ENCODE data around the gene PI4K2B. TPM values are rescaled to one million over a fixed set of nuclear protein-coding genes. Genes with fewer than 3 reads are reported as not detected.

PI4K2B gene
- total and polyA plus RNA-seq, 2 of the 8 experiments (the other 6 are each of a cell fraction or from before 2014, with no cell fraction given), result 3.0 to 16.2 TPM

- TF ChIP-seq, protein P1, sequence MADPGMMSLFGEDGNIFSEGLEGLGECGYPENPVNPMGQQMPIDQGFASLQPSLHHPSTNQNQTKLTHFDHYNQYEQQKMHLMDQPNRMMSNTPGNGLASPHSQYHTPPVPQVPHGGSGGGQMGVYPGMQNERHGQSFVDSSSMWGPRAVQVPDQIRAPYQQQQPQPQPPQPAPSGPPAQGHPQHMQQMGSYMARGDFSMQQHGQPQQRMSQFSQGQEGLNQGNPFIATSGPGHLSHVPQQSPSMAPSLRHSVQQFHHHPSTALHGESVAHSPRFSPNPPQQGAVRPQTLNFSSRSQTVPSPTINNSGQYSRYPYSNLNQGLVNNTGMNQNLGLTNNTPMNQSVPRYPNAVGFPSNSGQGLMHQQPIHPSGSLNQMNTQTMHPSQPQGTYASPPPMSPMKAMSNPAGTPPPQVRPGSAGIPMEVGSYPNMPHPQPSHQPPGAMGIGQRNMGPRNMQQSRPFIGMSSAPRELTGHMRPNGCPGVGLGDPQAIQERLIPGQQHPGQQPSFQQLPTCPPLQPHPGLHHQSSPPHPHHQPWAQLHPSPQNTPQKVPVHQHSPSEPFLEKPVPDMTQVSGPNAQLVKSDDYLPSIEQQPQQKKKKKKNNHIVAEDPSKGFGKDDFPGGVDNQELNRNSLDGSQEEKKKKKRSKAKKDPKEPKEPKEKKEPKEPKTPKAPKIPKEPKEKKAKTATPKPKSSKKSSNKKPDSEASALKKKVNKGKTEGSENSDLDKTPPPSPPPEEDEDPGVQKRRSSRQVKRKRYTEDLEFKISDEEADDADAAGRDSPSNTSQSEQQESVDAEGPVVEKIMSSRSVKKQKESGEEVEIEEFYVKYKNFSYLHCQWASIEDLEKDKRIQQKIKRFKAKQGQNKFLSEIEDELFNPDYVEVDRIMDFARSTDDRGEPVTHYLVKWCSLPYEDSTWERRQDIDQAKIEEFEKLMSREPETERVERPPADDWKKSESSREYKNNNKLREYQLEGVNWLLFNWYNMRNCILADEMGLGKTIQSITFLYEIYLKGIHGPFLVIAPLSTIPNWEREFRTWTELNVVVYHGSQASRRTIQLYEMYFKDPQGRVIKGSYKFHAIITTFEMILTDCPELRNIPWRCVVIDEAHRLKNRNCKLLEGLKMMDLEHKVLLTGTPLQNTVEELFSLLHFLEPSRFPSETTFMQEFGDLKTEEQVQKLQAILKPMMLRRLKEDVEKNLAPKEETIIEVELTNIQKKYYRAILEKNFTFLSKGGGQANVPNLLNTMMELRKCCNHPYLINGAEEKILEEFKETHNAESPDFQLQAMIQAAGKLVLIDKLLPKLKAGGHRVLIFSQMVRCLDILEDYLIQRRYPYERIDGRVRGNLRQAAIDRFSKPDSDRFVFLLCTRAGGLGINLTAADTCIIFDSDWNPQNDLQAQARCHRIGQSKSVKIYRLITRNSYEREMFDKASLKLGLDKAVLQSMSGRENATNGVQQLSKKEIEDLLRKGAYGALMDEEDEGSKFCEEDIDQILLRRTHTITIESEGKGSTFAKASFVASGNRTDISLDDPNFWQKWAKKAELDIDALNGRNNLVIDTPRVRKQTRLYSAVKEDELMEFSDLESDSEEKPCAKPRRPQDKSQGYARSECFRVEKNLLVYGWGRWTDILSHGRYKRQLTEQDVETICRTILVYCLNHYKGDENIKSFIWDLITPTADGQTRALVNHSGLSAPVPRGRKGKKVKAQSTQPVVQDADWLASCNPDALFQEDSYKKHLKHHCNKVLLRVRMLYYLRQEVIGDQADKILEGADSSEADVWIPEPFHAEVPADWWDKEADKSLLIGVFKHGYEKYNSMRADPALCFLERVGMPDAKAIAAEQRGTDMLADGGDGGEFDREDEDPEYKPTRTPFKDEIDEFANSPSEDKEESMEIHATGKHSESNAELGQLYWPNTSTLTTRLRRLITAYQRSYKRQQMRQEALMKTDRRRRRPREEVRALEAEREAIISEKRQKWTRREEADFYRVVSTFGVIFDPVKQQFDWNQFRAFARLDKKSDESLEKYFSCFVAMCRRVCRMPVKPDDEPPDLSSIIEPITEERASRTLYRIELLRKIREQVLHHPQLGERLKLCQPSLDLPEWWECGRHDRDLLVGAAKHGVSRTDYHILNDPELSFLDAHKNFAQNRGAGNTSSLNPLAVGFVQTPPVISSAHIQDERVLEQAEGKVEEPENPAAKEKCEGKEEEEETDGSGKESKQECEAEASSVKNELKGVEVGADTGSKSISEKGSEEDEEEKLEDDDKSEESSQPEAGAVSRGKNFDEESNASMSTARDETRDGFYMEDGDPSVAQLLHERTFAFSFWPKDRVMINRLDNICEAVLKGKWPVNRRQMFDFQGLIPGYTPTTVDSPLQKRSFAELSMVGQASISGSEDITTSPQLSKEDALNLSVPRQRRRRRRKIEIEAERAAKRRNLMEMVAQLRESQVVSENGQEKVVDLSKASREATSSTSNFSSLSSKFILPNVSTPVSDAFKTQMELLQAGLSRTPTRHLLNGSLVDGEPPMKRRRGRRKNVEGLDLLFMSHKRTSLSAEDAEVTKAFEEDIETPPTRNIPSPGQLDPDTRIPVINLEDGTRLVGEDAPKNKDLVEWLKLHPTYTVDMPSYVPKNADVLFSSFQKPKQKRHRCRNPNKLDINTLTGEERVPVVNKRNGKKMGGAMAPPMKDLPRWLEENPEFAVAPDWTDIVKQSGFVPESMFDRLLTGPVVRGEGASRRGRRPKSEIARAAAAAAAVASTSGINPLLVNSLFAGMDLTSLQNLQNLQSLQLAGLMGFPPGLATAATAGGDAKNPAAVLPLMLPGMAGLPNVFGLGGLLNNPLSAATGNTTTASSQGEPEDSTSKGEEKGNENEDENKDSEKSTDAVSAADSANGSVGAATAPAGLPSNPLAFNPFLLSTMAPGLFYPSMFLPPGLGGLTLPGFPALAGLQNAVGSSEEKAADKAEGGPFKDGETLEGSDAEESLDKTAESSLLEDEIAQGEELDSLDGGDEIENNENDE (IDR thresholded peaks at IDR 0.05; ENCODE audit: insufficient replicate concordance, low read length), result no peak
- TF ChIP-seq SUZ12 (IDR thresholded peaks at IDR 0.05; ENCODE audit: low read length) (no peak), PHF8 (conservative IDR thresholded peaks at IDR 0.05; ENCODE audit: low read depth, low read length) (no peak), CREB1 (IDR thresholded peaks at IDR 0.05) (no peak), BACH1 (IDR thresholded peaks at IDR 0.05; ENCODE audit: low read length) (no peak), SAP30 (IDR thresholded peaks at IDR 0.05; ENCODE audit: insufficient read depth, insufficient replicate concordance, low read length) (no peak), SP2 (IDR thresholded peaks at IDR 0.05; ENCODE audit: low read length) (no peak), E2F6 (IDR thresholded peaks at IDR 0.05) (no peak), CHD1 (IDR thresholded peaks at IDR 0.05; ENCODE audit: low read depth, low read length) (no peak), RNF2 (IDR thresholded peaks at IDR 0.05; ENCODE audit: borderline replicate concordance, low read depth, low read length, missing control alignments, poor library complexity, severe bottlenecking) (no peak), KDM5A (IDR thresholded peaks at IDR 0.05; ENCODE audit: low read length) (no peak)
Observed at GRCh38 chr4:25306518-25307057, 72.8 kb downstream of the PI4K2B start (continued).

Data from H1 (cell line).